GM19240 (cell line): ENCODE measurements around the gene FARS2.
A peak's percentile ranks its signal among the peaks of the same experiment; 100 is the strongest.

Experiments used
- DNase-seq: peaks from one replicate; pipeline ENCODE4 v3.0.0; 2011; ENCODE audit warnings: low spot score; ENCODE audit not compliant: insufficient read length

FARS2 gene

GRCh38 chr6:5723841-5724691 lies 462.8 kb downstream of the FARS2 start:
- peak; percentile 70 for DNase-seq

- no peak for DNase-seq
Observed at GRCh38 chr6:5724911-5725310, 463.6 kb downstream of the FARS2 start.

GRCh38 chr6:5726976-5727718 lies 465.8 kb downstream of the FARS2 start:
- no peak for DNase-seq

- no peak for DNase-seq
Observed at GRCh38 chr6:5728351-5729079, 467.2 kb downstream of the FARS2 start.

- no peak for DNase-seq
Observed at GRCh38 chr6:5729080-5729434, 467.7 kb downstream of the FARS2 start.

- DNase-seq = no peak
Observed at GRCh38 chr6:5729813-5730517, 468.7 kb downstream of the FARS2 start.

- no peak for DNase-seq
Observed at GRCh38 chr6:5730585-5731263, 469.4 kb downstream of the FARS2 start.

- no peak for DNase-seq
Observed at GRCh38 chr6:5731435-5731834, 470.1 kb downstream of the FARS2 start.

- no peak for DNase-seq
Observed at GRCh38 chr6:5732496-5732895, 471.2 kb downstream of the FARS2 start.

- no peak for DNase-seq
Observed at GRCh38 chr6:5736016-5736738, 474.9 kb downstream of the FARS2 start.

- no peak for DNase-seq
Observed at GRCh38 chr6:5737460-5737859, 476.1 kb downstream of the FARS2 start.

GRCh38 chr6:5738211-5738610 lies 476.9 kb downstream of the FARS2 start:
- DNase-seq = no peak

- DNase-seq = no peak
Observed at GRCh38 chr6:5744497-5744896, 483.2 kb downstream of the FARS2 start.

GRCh38 chr6:5745081-5745480 lies 483.8 kb downstream of the FARS2 start:
- no peak for DNase-seq

GRCh38 chr6:5746053-5746758 lies 484.9 kb downstream of the FARS2 start:
- DNase-seq = no peak

- DNase-seq = no peak
Observed at GRCh38 chr6:5746759-5747130, 485.4 kb downstream of the FARS2 start.

GRCh38 chr6:5747379-5747778 lies 486.1 kb downstream of the FARS2 start:
- DNase-seq = no peak

- DNase-seq = no peak
Observed at GRCh38 chr6:5749016-5749650, 487.8 kb downstream of the FARS2 start.

GRCh38 chr6:5749651-5750215 lies 488.4 kb downstream of the FARS2 start:
- DNase-seq = no peak
